SK-N-MC (cell line): ENCODE results near the gene CCDC158.

Experiments used
- EZH2 ChIP-seq: fragments of 200-600 bp; sonication (generic); IDR thresholded peaks from one replicate; pipeline ENCODE4 v1.6.1; 2017; ENCODE audit warnings: antibody characterized with exemption
- POLR2AphosphoS5 ChIP-seq: IDR thresholded peaks from 2 replicates; pipeline ENCODE4 v1.6.1; 2012; ENCODE audit warnings: mild to moderate bottlenecking, low read depth, low read length, borderline replicate concordance

GRCh38 chr4:76361689-76362412, 59.1 kb downstream of the CCDC158 start:
- TF ChIP-seq EZH2 (no peak), POLR2AphosphoS5 (no peak)
